A549 (cell line): ENCODE measurements around the gene ZBTB46. TPM values are rescaled to one million over a fixed set of nuclear protein-coding genes. Genes with fewer than 3 reads are reported as not detected.

ENCODE experiments used
- ATAC-seq, 2 experiments: fragments of 200-7000 bp in 1 of 2; fragments of >200 bp in 1 of 2; cut with Nextera tagmentation in 1 of 2; cut with Tn5 transposase in 1 of 2; 3 replicates each; pipeline versions ENCODE4 v1.8.0 to v1.9.1; 2018 to 2020; ENCODE audit warnings: mild to moderate bottlenecking in 1 of 2, moderate library complexity in 1 of 2
- CTCF ChIA-PET: fragments of 300-600 bp; sonication (Branson Sonifier 250); formaldehyde crosslinking; extraction: SDS; loops from one replicate; lab custom pipeline; 2021; ENCODE audit warnings: antibody characterized with exemption, inconsistent platforms; lab: Yijun Ruan, JAX
- POLR2A ChIA-PET: fragments of 350-600 bp; formaldehyde crosslinking; extraction: SDS; loops from one replicate; lab custom pipeline; 2021; ENCODE audit warnings: antibody characterized with exemption, inconsistent platforms; lab: Yijun Ruan, JAX
- DNase-seq, 2 experiments: peaks; one replicate each; pipeline versions ENCODE4 v3.0.0 to v3.0.0-alpha.2; 2011 to 2016; ENCODE audit warnings: low read depth in 1 of 2, low spot score in 1 of 2
- FAIRE-seq: peaks from 2 replicates; lab custom pipeline; 2011; peaks lifted over from hg19 to GRCh38; lab: Jason Lieb, UNC
- H3K27ac ChIP-seq, 2 experiments: fragments of >200 bp; sonication (Bioruptor Twin); formaldehyde crosslinking; 3 replicates each; pipeline ENCODE4 v1.5.1; 2016 to 2017
- H3K4me1 ChIP-seq: fragments of >200 bp; sonication (Bioruptor Twin); formaldehyde crosslinking; 3 replicates; pipeline ENCODE4 v1.6.1; 2016
- H3K4me2 ChIP-seq: fragments of >200 bp; sonication (Bioruptor Twin); formaldehyde crosslinking; 3 replicates; pipeline ENCODE4 v1.6.1; 2016
- H3K4me3 ChIP-seq: fragments of >200 bp; sonication (Bioruptor Twin); formaldehyde crosslinking; 3 replicates; pipeline ENCODE4 v1.5.1; 2016
- H3K9me3 ChIP-seq: fragments of >200 bp; sonication (Bioruptor Twin); formaldehyde crosslinking; 3 replicates; pipeline ENCODE4 v1.6.1; 2016
- BHLHE40 ChIP-seq: IDR thresholded peaks from 2 replicates; pipeline ENCODE4 v1.6.1; 2012; ENCODE audit warnings: low read depth, low read length, inconsistent platforms
- CBX2 ChIP-seq: fragments of 200-600 bp; sonication (generic); IDR thresholded peaks from 2 replicates; pipeline ENCODE4 v1.6.1; 2016; ENCODE audit warnings: low read depth, mild to moderate bottlenecking, borderline replicate concordance
- CEBPB ChIP-seq, 2 experiments: fragments of >200 bp in 1 of 2; sonication (Bioruptor Twin) in 1 of 2; formaldehyde crosslinking in 1 of 2; IDR thresholded peaks; 2 replicates each; pipeline ENCODE4 v1.6.1; 2012 to 2016
- CHD2 ChIP-seq: fragments of 150-350 bp; IDR thresholded peaks from 2 replicates; pipeline ENCODE4 v1.6.1; 2014; ENCODE audit warnings: low read length; ENCODE audit not compliant: partially characterized antibody
- EHF ChIP-seq: fragments of 250-450 bp; sonication (Bioruptor Pico); IDR thresholded peaks from 2 replicates; pipeline ENCODE4 v1.5.0; 2020; ENCODE audit warnings: mild to moderate bottlenecking
- EHMT2 ChIP-seq: fragments of 200-600 bp; sonication (generic); IDR thresholded peaks from 2 replicates; pipeline ENCODE4 v1.6.1; 2016; ENCODE audit warnings: antibody characterized with exemption, low read depth, mild to moderate bottlenecking, moderate library complexity
- ESRRA ChIP-seq: fragments of 150-350 bp; IDR thresholded peaks from 2 replicates; pipeline ENCODE4 v1.6.1; 2014; ENCODE audit warnings: mild to moderate bottlenecking, low read length, borderline replicate concordance
- FOSB ChIP-seq: fragments of 250-450 bp; sonication (Bioruptor Pico); IDR thresholded peaks from 2 replicates; pipeline ENCODE4 v1.5.0; 2020; ENCODE audit warnings: mild to moderate bottlenecking, moderate library complexity
- GATA3 ChIP-seq: IDR thresholded peaks from 2 replicates; pipeline ENCODE4 v1.6.1; 2012; ENCODE audit warnings: borderline replicate concordance
- HOXA7 ChIP-seq: fragments of 250-450 bp; sonication (Bioruptor Pico); IDR thresholded peaks from 2 replicates; pipeline ENCODE4 v1.5.0; 2020; ENCODE audit warnings: mild to moderate bottlenecking, moderate library complexity
- HOXB5 ChIP-seq: fragments of 250-450 bp; sonication (Bioruptor Pico); IDR thresholded peaks from 2 replicates; pipeline ENCODE4 v1.5.0; 2020; ENCODE audit warnings: mild to moderate bottlenecking, moderate library complexity
- JUN ChIP-seq, 2 experiments: fragments of >200 bp; sonication (Bioruptor Twin); formaldehyde crosslinking; IDR thresholded peaks; 2 replicates in 1 of 2; 3 replicates in 1 of 2; pipeline ENCODE4 v1.6.1; 2016 to 2017
- KDM1A ChIP-seq: fragments of 200-600 bp; sonication (generic); IDR thresholded peaks from 2 replicates; pipeline ENCODE4 v1.6.1; 2016; ENCODE audit warnings: low read depth, mild to moderate bottlenecking
- MAFK ChIP-seq: fragments of 450-650 bp; IDR thresholded peaks from 2 replicates; pipeline ENCODE4 v1.6.1; 2014; ENCODE audit not compliant: partially characterized antibody
- NR3C1 ChIP-seq: fragments of >200 bp; sonication (Bioruptor Twin); formaldehyde crosslinking; IDR thresholded peaks from 3 replicates; pipeline ENCODE4 v1.6.1; 2017
- POLR2A ChIP-seq: IDR thresholded peaks from 2 replicates; pipeline ENCODE4 v1.6.1; 2012; ENCODE audit warnings: mild to moderate bottlenecking, low read length
- POLR2AphosphoS2 ChIP-seq: conservative IDR thresholded peaks from 2 replicates; pipeline ENCODE4 v1.6.1; 2012; ENCODE audit warnings: low read length, improper control_type of control experiment, inconsistent platforms
- RAD21 ChIP-seq, 2 experiments: fragments of >200 bp in 1 of 2; sonication (Bioruptor Twin) in 1 of 2; formaldehyde crosslinking in 1 of 2; IDR thresholded peaks in 1 of 2; conservative IDR thresholded peaks in 1 of 2; 2 replicates in 1 of 2; 3 replicates in 1 of 2; pipeline ENCODE4 v1.6.1; 2012 to 2018; ENCODE audit warnings: inconsistent platforms in 1 of 2
- RCOR1 ChIP-seq: fragments of 150-350 bp; IDR thresholded peaks from 2 replicates; pipeline ENCODE4 v1.6.1; 2014; ENCODE audit warnings: antibody characterized with exemption, low read length, low read depth
- SREBF2 ChIP-seq: fragments of 450-650 bp; IDR thresholded peaks from 2 replicates; pipeline ENCODE4 v1.6.1; 2014; ENCODE audit warnings: mild to moderate bottlenecking, moderate library complexity
- TP53 ChIP-seq: fragments of 250-450 bp; sonication (Bioruptor Pico); IDR thresholded peaks from 2 replicates; pipeline ENCODE4 v1.5.0; 2021; ENCODE audit warnings: mild to moderate bottlenecking, moderate library complexity
- ZNF302 ChIP-seq: fragments of 250-450 bp; sonication (Bioruptor Pico); IDR thresholded peaks from 2 replicates; pipeline ENCODE4 v1.9.0; 2021; ENCODE audit warnings: inconsistent platforms, mild to moderate bottlenecking, moderate library complexity
- ZSCAN20 ChIP-seq: fragments of 250-450 bp; sonication (Bioruptor Pico); IDR thresholded peaks from 2 replicates; pipeline ENCODE4 v1.8.0; 2022; ENCODE audit warnings: mild to moderate bottlenecking, moderate library complexity
- WGBS: methylation state at CpG from one replicate; pipeline ENCODE4 v1.1.6; 2017; ENCODE audit errors: missing lambda C conversion rate; 5-methylcytosine and 5-hydroxymethylcytosine counted together
- polyA plus RNA-seq, 4 experiments: library from polyadenylated mRNA; depleted of rRNA in 3 of 4; stranded (reverse); fragments of >200 nt; fragmentation: RNase III in 1 of 4; extraction: RNeasy Plus Mini Kit Qiagen cat#74134 plus additional on column Dnase treatment in 1 of 4; gene quantifications; 2 replicates in 3 of 4; 3 replicates in 1 of 4; pipeline ENCODE4 v1.2.3, GENCODE V29; 2011 to 2017
- TF ChIP-seq, protein P1 (sequence below): fragments of 250-450 bp; sonication (Bioruptor Pico); IDR thresholded peaks from 2 replicates; pipeline ENCODE4 v1.5.0; 2020; ENCODE audit warnings: low read depth, mild to moderate bottlenecking, moderate library complexity
- TF ChIP-seq, protein P2 (sequence below): fragments of 150-350 bp; IDR thresholded peaks from 2 replicates; pipeline ENCODE4 v1.6.1; 2014; ENCODE audit warnings: low read depth, mild to moderate bottlenecking, low read length
- TF ChIP-seq, protein P3 (sequence below): fragments of 200-600 bp; sonication (generic); IDR thresholded peaks from 2 replicates; pipeline ENCODE4 v1.6.1; 2016; ENCODE audit warnings: antibody characterized with exemption, mild to moderate bottlenecking, moderate library complexity
- TF ChIP-seq, protein P4 (sequence below): fragments of >200 bp; sonication (Bioruptor Twin); formaldehyde crosslinking; IDR thresholded peaks from 2 replicates; pipeline ENCODE4 v1.6.1; 2016
- TF ChIP-seq, protein P5 (sequence below): IDR thresholded peaks from 2 replicates; pipeline ENCODE4 v1.6.1; 2012

ZBTB46 gene
- polyA plus RNA-seq, 2 of the 4 experiments (the other 2 are of a cell fraction): 0.17 to 0.43 TPM

DNA sequence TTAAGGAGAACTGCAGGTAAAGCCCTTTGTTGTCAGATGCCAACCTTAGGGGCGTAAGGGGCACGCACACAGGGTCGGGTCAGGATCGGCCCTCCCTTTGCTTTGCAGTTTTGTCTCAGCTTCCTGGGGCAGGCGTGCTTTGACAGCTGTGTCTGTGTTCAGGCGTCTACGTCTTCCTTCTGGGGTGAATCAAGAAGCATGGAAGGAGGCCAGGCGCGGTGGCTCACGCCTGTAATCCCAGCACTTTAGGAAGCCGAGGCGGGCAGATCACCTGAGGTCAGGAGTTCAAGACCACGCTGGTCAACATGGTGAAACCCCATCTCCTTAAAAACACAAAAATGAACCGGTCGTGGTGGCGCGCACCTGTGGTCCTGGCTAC, 121.9 kb downstream of the ZBTB46 start:
- DNase-seq: no peak
- TF ChIP-seq CHD2 (no peak), EHMT2 (no peak), SREBF2 (no peak), BHLHE40 (no peak), ZNF302 (CRISPR knock-in tag) (no peak), GATA3 (no peak), FOSB (no peak), TP53 (CRISPR knock-in tag) (no peak), EHF (CRISPR knock-in tag) (no peak), ZSCAN20 (no peak)
- TF ChIP-seq, protein P1, sequence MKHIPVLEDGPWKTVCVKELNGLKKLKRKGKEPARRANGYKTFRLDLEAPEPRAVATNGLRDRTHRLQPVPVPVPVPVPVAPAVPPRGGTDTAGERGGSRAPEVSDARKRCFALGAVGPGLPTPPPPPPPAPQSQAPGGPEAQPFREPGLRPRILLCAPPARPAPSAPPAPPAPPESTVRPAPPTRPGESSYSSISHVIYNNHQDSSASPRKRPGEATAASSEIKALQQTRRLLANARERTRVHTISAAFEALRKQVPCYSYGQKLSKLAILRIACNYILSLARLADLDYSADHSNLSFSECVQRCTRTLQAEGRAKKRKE (CRISPR knock-in tag): no peak
- TF ChIP-seq, protein P2, sequence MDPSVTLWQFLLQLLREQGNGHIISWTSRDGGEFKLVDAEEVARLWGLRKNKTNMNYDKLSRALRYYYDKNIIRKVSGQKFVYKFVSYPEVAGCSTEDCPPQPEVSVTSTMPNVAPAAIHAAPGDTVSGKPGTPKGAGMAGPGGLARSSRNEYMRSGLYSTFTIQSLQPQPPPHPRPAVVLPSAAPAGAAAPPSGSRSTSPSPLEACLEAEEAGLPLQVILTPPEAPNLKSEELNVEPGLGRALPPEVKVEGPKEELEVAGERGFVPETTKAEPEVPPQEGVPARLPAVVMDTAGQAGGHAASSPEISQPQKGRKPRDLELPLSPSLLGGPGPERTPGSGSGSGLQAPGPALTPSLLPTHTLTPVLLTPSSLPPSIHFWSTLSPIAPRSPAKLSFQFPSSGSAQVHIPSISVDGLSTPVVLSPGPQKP: no peak
- TF ChIP-seq, protein P3, sequence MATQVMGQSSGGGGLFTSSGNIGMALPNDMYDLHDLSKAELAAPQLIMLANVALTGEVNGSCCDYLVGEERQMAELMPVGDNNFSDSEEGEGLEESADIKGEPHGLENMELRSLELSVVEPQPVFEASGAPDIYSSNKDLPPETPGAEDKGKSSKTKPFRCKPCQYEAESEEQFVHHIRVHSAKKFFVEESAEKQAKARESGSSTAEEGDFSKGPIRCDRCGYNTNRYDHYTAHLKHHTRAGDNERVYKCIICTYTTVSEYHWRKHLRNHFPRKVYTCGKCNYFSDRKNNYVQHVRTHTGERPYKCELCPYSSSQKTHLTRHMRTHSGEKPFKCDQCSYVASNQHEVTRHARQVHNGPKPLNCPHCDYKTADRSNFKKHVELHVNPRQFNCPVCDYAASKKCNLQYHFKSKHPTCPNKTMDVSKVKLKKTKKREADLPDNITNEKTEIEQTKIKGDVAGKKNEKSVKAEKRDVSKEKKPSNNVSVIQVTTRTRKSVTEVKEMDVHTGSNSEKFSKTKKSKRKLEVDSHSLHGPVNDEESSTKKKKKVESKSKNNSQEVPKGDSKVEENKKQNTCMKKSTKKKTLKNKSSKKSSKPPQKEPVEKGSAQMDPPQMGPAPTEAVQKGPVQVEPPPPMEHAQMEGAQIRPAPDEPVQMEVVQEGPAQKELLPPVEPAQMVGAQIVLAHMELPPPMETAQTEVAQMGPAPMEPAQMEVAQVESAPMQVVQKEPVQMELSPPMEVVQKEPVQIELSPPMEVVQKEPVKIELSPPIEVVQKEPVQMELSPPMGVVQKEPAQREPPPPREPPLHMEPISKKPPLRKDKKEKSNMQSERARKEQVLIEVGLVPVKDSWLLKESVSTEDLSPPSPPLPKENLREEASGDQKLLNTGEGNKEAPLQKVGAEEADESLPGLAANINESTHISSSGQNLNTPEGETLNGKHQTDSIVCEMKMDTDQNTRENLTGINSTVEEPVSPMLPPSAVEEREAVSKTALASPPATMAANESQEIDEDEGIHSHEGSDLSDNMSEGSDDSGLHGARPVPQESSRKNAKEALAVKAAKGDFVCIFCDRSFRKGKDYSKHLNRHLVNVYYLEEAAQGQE: no peak
- H3K4me3 ChIP-seq: peak overlapping the region; percentile 98; the same call in 2 of the 3 replicates
- no peak overlapping the region; a peak in 1 of 6 replicates for H3K27ac ChIP-seq
- ChIA-PET POLR2A (interaction anchor here (2.5 kb wide), 1 partner anchor 156 kb away, joined by 11 read pairs; the partner anchor contains the start of gene TPD52L2), CTCF (interaction anchor here (0.6 to 1.6 kb wide), 2 partner anchors 17 to 31 kb away, joined by 3 to 5 read pairs; no protein-coding TSS in a partner anchor)
- H3K9me3 ChIP-seq: peaks cover 13% of the 10 kb centered on the region
- peak overlapping the region; percentile 95 for H3K4me2 ChIP-seq
- no peak for FAIRE-seq
- peaks cover 21% of the 10 kb centered on the region for H3K4me1 ChIP-seq
- WGBS: 91% methylated on average over 17 of the region's 17 CpGs
- ATAC-seq: no peak

DNA sequence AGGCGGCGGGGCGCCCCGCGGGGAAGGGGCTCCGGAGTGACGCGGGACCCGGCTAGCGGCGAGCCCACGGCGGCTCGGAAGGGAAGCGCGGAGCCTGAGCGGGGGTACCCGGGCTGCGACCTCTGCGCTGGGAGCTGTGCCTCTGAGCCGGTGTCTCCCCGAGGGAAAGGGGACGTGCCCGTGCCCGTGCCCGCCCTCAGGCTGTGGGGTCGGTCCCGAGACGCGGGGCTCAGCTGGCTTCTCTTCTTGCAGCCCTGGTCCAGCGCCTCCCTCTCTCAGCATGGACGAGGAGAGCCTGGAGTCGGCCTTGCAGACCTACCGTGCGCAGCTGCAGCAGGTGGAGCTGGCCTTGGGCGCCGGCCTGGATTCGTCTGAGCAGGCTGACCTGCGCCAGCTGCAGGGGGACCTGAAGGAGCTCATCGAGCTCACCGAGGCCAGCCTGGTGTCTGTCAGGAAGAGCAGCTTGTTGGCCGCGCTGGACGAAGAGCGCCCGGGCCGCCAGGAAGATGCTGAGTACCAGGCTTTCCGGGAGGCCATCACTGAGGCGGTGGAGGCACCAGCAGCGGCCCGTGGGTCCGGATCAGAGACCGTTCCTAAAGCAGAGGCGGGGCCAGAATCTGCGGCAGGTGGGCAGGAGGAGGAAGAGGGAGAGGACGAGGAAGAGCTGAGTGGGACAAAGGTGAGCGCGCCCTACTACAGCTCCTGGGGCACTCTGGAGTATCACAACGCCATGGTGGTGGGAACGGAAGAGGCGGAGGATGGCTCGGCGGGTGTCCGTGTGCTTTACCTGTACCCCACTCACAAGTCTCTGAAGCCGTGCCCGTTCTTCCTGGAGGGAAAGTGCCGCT, 122.5 kb downstream of the ZBTB46 start:
- H3K4me3 ChIP-seq: peak overlapping the region; percentile 98
- H3K9me3 ChIP-seq: peaks cover 10% of the 10 kb centered on the region
- H3K27ac ChIP-seq: peak overlapping the region; percentile 97 to 98
- DNase-seq (no peak), ATAC-seq (peak; percentile 2 to 17; a peak in 2 of 6 replicates), FAIRE-seq (no peak)
- ChIA-PET POLR2A (interaction anchor here (0.6 to 2.5 kb wide), 16 partner anchors 10 to 329 kb away, joined by 3 to 38 read pairs (median 4); partner anchors contain the start of genes GMEB2, LIME1, PTK6 and RTEL1), CTCF (interaction anchor here (0.6 to 1.6 kb wide), 7 partner anchors 10 to 271 kb away, joined by 3 to 5 read pairs (median 3); partner anchors contain the start of gene SAMD10)
- peaks cover 21% of the 10 kb centered on the region for H3K4me1 ChIP-seq
- peak overlapping the region; percentile 95 for H3K4me2 ChIP-seq
- WGBS: 49% methylated on average over 39 of the region's 67 CpGs
- TF ChIP-seq, protein P2: no peak
- no peak for TF ChIP-seq RCOR1
- TF ChIP-seq POLR2AphosphoS2: no peak
- TF ChIP-seq, protein P4, sequence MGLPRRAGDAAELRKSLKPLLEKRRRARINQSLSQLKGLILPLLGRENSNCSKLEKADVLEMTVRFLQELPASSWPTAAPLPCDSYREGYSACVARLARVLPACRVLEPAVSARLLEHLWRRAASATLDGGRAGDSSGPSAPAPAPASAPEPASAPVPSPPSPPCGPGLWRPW: no peak
- no peak for TF ChIP-seq CEBPB (IDR thresholded peaks at IDR 0.05)
- no peak for TF ChIP-seq GATA3
- no peak for TF ChIP-seq EHMT2
- no peak for TF ChIP-seq KDM1A
- TF ChIP-seq JUN (IDR thresholded peaks at IDR 0.05): no peak
- TF ChIP-seq POLR2A: no peak
- no peak for TF ChIP-seq CBX2
- TF ChIP-seq, protein P5, sequence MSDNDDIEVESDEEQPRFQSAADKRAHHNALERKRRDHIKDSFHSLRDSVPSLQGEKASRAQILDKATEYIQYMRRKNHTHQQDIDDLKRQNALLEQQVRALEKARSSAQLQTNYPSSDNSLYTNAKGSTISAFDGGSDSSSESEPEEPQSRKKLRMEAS: no peak
- TF ChIP-seq NR3C1: no peak
- TF ChIP-seq RAD21 (conservative IDR thresholded peaks at IDR 0.05 in 1 of 2, IDR thresholded peaks at IDR 0.05 in 1 of 2): no peak
- no peak for TF ChIP-seq FOSB
- TF ChIP-seq MAFK: no peak
- TF ChIP-seq HOXB5: no peak
- no peak for TF ChIP-seq ESRRA
- no peak for TF ChIP-seq HOXA7 (CRISPR knock-in tag)
